IMR-90 (cell line): ENCODE measurements around the gene SLC9A9. TPM values are rescaled to one million over a fixed set of nuclear protein-coding genes. Genes with fewer than 3 reads are reported as not detected.

ENCODE experiments used
- ATAC-seq: fragments of 200-7000 bp; cut with Tn5 transposase; 2 replicates; pipeline ENCODE4 v1.9.1; 2020; ENCODE audit warnings: low read depth, mild to moderate bottlenecking, moderate library complexity
- BruUV-seq: library from RNA; stranded (reverse); fragments of 400-500 nt; replicated peaks from 2 replicates; lab custom pipeline; 2021; lab: Mats Ljungman, UMichigan
- CTCF ChIA-PET: fragments of 300-600 bp; formaldehyde crosslinking; extraction: SDS; loops from one replicate; lab custom pipeline; 2021; ENCODE audit warnings: antibody characterized with exemption; lab: Yijun Ruan, JAX
- POLR2A ChIA-PET: fragments of 300-600 bp; sonication (Branson Sonifier 250); formaldehyde crosslinking; loops from one replicate; lab custom pipeline; 2022; ENCODE audit warnings: antibody characterized with exemption; ENCODE audit not compliant: unreplicated experiment; lab: Charles Lee
- DNase-seq: peaks from one replicate; pipeline ENCODE4 v3.0.0; 2013
- H2AFZ ChIP-seq: replicated peaks from 2 replicates; pipeline ENCODE3; 2013; ENCODE audit warnings: low read length, mild to moderate bottlenecking; ENCODE audit not compliant: poor library complexity
- H2AK5ac ChIP-seq: 2 replicates; pipeline ENCODE4 v1.6.1; 2013; ENCODE audit warnings: low read depth, low read length, inconsistent platforms
- H2AK9ac ChIP-seq: replicated peaks from 2 replicates; pipeline ENCODE3; 2013; ENCODE audit warnings: mild to moderate bottlenecking, low read depth, low read length, moderate library complexity; ENCODE audit not compliant: poor library complexity
- H2BK120ac ChIP-seq: 2 replicates; pipeline ENCODE4 v1.6.1; 2013; ENCODE audit warnings: low read depth, low read length, inconsistent platforms
- H2BK15ac ChIP-seq: 3 replicates; pipeline ENCODE4 v1.6.1; 2013; ENCODE audit warnings: low read depth, low read length, inconsistent platforms
- H2BK20ac ChIP-seq: 2 replicates; pipeline ENCODE4 v1.6.1; 2013; ENCODE audit warnings: low read depth, mild to moderate bottlenecking, inconsistent platforms, low read length, moderate library complexity
- H2BK5ac ChIP-seq: 2 replicates; pipeline ENCODE4 v1.6.1; 2013; ENCODE audit warnings: mild to moderate bottlenecking, low read depth, low read length, inconsistent platforms; ENCODE audit not compliant: poor library complexity, severe bottlenecking
- H3K14ac ChIP-seq: replicated peaks from 2 replicates; pipeline ENCODE4 v1.6.1; 2013; ENCODE audit warnings: low read depth, low read length, inconsistent platforms
- H3K18ac ChIP-seq: 2 replicates; pipeline ENCODE4 v1.6.1; 2013; ENCODE audit warnings: low read depth, low read length, control low read depth
- H3K23ac ChIP-seq: 2 replicates; pipeline ENCODE4 v1.6.1; 2013; ENCODE audit warnings: low read depth, low read length, inconsistent platforms
- H3K27ac ChIP-seq: 2 replicates; pipeline ENCODE4 v1.5.1; 2013; ENCODE audit warnings: mild to moderate bottlenecking, control low read depth, low read length; ENCODE audit not compliant: insufficient read depth
- H3K27me3 ChIP-seq: 2 replicates; pipeline ENCODE4 v1.6.1; 2013; ENCODE audit warnings: low read length; ENCODE audit not compliant: control insufficient read depth, insufficient read depth
- H3K36me3 ChIP-seq: 2 replicates; pipeline ENCODE4 v1.6.1; 2013; ENCODE audit warnings: low read length, mixed read lengths; ENCODE audit not compliant: control insufficient read depth, insufficient read depth
- H3K4ac ChIP-seq: 2 replicates; pipeline ENCODE4 v1.6.1; 2013; ENCODE audit warnings: low read depth, low read length, inconsistent platforms
- H3K4me1 ChIP-seq: 2 replicates; pipeline ENCODE4 v1.6.1; 2013; ENCODE audit warnings: low read length, mixed read lengths; ENCODE audit not compliant: control insufficient read depth, insufficient read depth
- H3K4me2 ChIP-seq: 2 replicates; pipeline ENCODE4 v1.6.1; 2013; ENCODE audit warnings: low read depth, mild to moderate bottlenecking, control low read depth, low read length, moderate library complexity
- H3K4me3 ChIP-seq: 2 replicates; pipeline ENCODE4 v1.5.1; 2013; ENCODE audit warnings: low read depth, mild to moderate bottlenecking, control low read depth, low read length, moderate library complexity; ENCODE audit not compliant: insufficient read depth
- H3K56ac ChIP-seq: 2 replicates; pipeline ENCODE4 v1.6.1; 2013; ENCODE audit warnings: low read length, inconsistent platforms; ENCODE audit not compliant: insufficient read depth; ENCODE audit errors: extremely low read depth
- H3K79me1 ChIP-seq, 2 experiments: 2 replicates each; pipeline ENCODE4 v1.6.1; 2013; ENCODE audit warnings: low read length in 2 of 2, inconsistent platforms in 1 of 2, low read depth in 1 of 2
- H3K9ac ChIP-seq: 2 replicates; pipeline ENCODE4 v1.6.1; 2013; ENCODE audit warnings: low read depth, low read length, control low read depth
- H3K9me1 ChIP-seq: 2 replicates; pipeline ENCODE4 v1.6.1; 2013; ENCODE audit warnings: low read length, inconsistent platforms; ENCODE audit not compliant: insufficient read depth
- H3K9me3 ChIP-seq: 2 replicates; pipeline ENCODE4 v1.6.1; 2013; ENCODE audit warnings: low read length; ENCODE audit not compliant: control insufficient read depth, insufficient read depth
- H4K20me1 ChIP-seq: 2 replicates; pipeline ENCODE4 v1.6.1; 2013; ENCODE audit warnings: low read length, inconsistent platforms; ENCODE audit not compliant: insufficient read depth
- H4K5ac ChIP-seq: 2 replicates; pipeline ENCODE4 v1.6.1; 2013; ENCODE audit warnings: mild to moderate bottlenecking, low read depth, low read length, control low read depth
- H4K8ac ChIP-seq, 2 experiments: 2 replicates each; pipeline ENCODE4 v1.6.1; 2013; ENCODE audit warnings: low read depth in 2 of 2, low read length in 2 of 2, control low read depth in 1 of 2, inconsistent platforms in 1 of 2
- H4K91ac ChIP-seq: 2 replicates; pipeline ENCODE4 v1.6.1; 2013; ENCODE audit warnings: low read depth, low read length, inconsistent platforms; ENCODE audit not compliant: insufficient read depth
- BHLHE40 ChIP-seq: fragments of 150-350 bp; IDR thresholded peaks from 2 replicates; pipeline ENCODE4 v1.6.1; 2016; ENCODE audit warnings: mild to moderate bottlenecking, low read depth, low read length
- CEBPB ChIP-seq: IDR thresholded peaks from 2 replicates; pipeline ENCODE4 v1.6.1; 2012; ENCODE audit warnings: low read depth, low read length, improper control_type of control experiment
- CTCF ChIP-seq: conservative IDR thresholded peaks from 2 replicates; pipeline ENCODE4 v1.5.1; 2012; ENCODE audit warnings: mild to moderate bottlenecking, low read depth, low read length, improper control_type of control experiment
- FOS ChIP-seq: fragments of 150-350 bp; IDR thresholded peaks from 2 replicates; pipeline ENCODE4 v1.6.1; 2016; ENCODE audit warnings: low read depth, low read length
- MAFK ChIP-seq: IDR thresholded peaks from 2 replicates; pipeline ENCODE4 v1.6.1; 2012; ENCODE audit warnings: low read depth, low read length, improper control_type of control experiment
- MAZ ChIP-seq: IDR thresholded peaks from 2 replicates; pipeline ENCODE4 v1.6.1; 2012; ENCODE audit warnings: low read depth, mild to moderate bottlenecking, low read length, improper control_type of control experiment, moderate library complexity, borderline replicate concordance
- MXI1 ChIP-seq: IDR thresholded peaks from 2 replicates; pipeline ENCODE4 v1.6.1; 2012; ENCODE audit warnings: low read depth, mild to moderate bottlenecking, low read length, moderate library complexity, borderline replicate concordance
- NFE2L2 ChIP-seq: fragments of 150-350 bp; IDR thresholded peaks from 2 replicates; pipeline ENCODE4 v1.6.1; 2016; ENCODE audit warnings: low read depth, mild to moderate bottlenecking, low read length
- RAD21 ChIP-seq: IDR thresholded peaks from 2 replicates; pipeline ENCODE4 v1.6.1; 2012; ENCODE audit warnings: low read length, improper control_type of control experiment
- RFX5 ChIP-seq: IDR thresholded peaks from 2 replicates; pipeline ENCODE4 v1.8.0; 2012; ENCODE audit warnings: low read depth, mild to moderate bottlenecking, low read length, moderate library complexity
- SMC3 ChIP-seq: fragments of 150-350 bp; IDR thresholded peaks from 2 replicates; pipeline ENCODE4 v1.6.1; 2016; ENCODE audit warnings: low read depth, mild to moderate bottlenecking, antibody characterized with exemption, low read length, moderate library complexity
- USF2 ChIP-seq: fragments of 150-350 bp; IDR thresholded peaks from 2 replicates; pipeline ENCODE4 v1.6.1; 2017; ENCODE audit warnings: mild to moderate bottlenecking, antibody characterized with exemption, low read length, low read depth
- WGBS, 2 experiments: methylation state at CpG; one replicate each; pipeline versions ENCODE4 v1.1.5 to v1.1.7; 2013; ENCODE audit warnings: missing lambda C conversion rate in 2 of 2; ENCODE audit not compliant: insufficient read length in 1 of 2; ENCODE audit errors: extremely low coverage in 2 of 2; 5-methylcytosine and 5-hydroxymethylcytosine counted together
- dilution Hi-C: fragments of 300-500 bp; cut with HindIII; formaldehyde crosslinking; loops from one replicate; pipeline ENCODE4 v1.14.3; 2018; ENCODE audit warnings: low sequenced_read_pairs; ENCODE audit not compliant: unreplicated experiment
- in situ Hi-C: fragments of 300-500 bp; cut with MboI; formaldehyde crosslinking; loops from 3 replicates; pipeline ENCODE4 v1.14.3; 2019; ENCODE audit warnings: low sequenced_read_pairs, inconsistent platforms, mixed read lengths
- intact Hi-C: fragments of 100-400 bp; cut with micrococcal nuclease; formaldehyde crosslinking; loops from 2 replicates; pipeline ENCODE4 v1.10.0; 2022
- polyA plus RNA-seq, 3 experiments: library from polyadenylated mRNA; depleted of rRNA; stranded (reverse); fragments of >200 nt; gene quantifications; 2 replicates each; pipeline ENCODE4 v1.2.3, GENCODE V29; 2012; ENCODE audit warnings: low replicate concordance in 1 of 3
- total RNA-seq: library from RNA; depleted of rRNA; stranded (reverse); fragments of >200 nt; gene quantifications from 2 replicates; pipeline ENCODE4 v1.2.3, GENCODE V29; 2012
- TF ChIP-seq, protein P1 (sequence below): fragments of 150-350 bp; IDR thresholded peaks from 2 replicates; pipeline ENCODE4 v1.6.1; 2016; ENCODE audit warnings: low read depth, mild to moderate bottlenecking, low read length, moderate library complexity, borderline replicate concordance

SLC9A9 gene
- total and polyA plus RNA-seq, 2 of the 4 experiments (the other 2 are of a cell fraction): 1.4 to 2.3 TPM

DNA sequence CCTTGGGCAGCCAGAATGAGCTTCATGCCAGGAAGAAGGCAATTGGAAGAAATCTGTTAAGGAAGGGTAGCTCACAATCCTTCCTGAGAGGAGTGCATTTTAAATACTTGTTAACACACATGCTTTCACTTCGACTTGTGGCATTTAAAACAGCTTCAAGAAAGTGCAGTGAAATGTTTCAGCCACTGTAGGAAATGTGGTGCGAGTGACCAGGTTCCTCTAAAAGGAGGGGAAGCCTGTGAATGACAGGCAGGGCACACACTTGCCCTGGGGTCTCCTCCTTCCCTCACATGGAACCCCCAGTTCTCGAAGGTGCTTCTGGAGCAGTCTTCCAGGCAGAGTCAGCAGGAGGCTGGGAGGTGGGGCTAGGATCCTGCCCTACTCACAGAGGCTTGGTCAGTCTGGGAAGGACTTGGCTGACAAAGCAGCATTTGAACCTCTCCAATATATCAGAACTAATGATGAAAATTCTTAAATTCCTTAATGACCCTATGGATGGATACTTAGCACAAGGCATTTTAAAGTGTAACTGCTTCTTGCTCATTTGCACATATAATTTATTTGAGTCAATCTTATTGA is 370.1 kb downstream of the SLC9A9 start:
- CTCF ChIA-PET: interaction anchor here (0.7 kb wide), 1 partner anchor 10 kb away, joined by 3 read pairs; no protein-coding TSS in a partner anchor
- no peak for ATAC-seq
- intact Hi-C loops: no loop called here

More for the DNA sequence above, 370.1 kb downstream of the SLC9A9 start:
- in situ Hi-C loops: no loop called here
- no peaks in the 10 kb centered on the region for H3K79me1 ChIP-seq
- no peak overlapping the region for H4K8ac ChIP-seq
- no peak overlapping the region for H2BK120ac ChIP-seq
- H3K18ac ChIP-seq: no peak overlapping the region
- H3K4ac ChIP-seq: no peak overlapping the region
- H2AK5ac ChIP-seq: no peak overlapping the region
- no peaks in the 10 kb centered on the region for H3K36me3 ChIP-seq
- H3K9me3 ChIP-seq: no peaks in the 10 kb centered on the region
- H3K9me1 ChIP-seq: 0 out of 2 replicates have a peak, but pooled peaks cover 3% of the 10 kb centered on the region
- no peak overlapping the region for H3K14ac ChIP-seq
- BruUV-seq: no TSS peak
- DNase-seq: no peak
- no CpG with 5 or more reads among the region's 3 CpGs for WGBS, 2 experiments
- no peaks in the 10 kb centered on the region for H4K20me1 ChIP-seq
- no peak for TF ChIP-seq MAZ
- TF ChIP-seq RAD21: no peak
- TF ChIP-seq MXI1: no peak
- TF ChIP-seq CEBPB: no peak
- TF ChIP-seq CTCF: no peak
- no peak for TF ChIP-seq MAFK
- no peak for TF ChIP-seq RFX5
- TF ChIP-seq, protein P1, sequence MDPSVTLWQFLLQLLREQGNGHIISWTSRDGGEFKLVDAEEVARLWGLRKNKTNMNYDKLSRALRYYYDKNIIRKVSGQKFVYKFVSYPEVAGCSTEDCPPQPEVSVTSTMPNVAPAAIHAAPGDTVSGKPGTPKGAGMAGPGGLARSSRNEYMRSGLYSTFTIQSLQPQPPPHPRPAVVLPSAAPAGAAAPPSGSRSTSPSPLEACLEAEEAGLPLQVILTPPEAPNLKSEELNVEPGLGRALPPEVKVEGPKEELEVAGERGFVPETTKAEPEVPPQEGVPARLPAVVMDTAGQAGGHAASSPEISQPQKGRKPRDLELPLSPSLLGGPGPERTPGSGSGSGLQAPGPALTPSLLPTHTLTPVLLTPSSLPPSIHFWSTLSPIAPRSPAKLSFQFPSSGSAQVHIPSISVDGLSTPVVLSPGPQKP: no peak
- TF ChIP-seq BHLHE40: no peak
- TF ChIP-seq NFE2L2: no peak
- no peak for TF ChIP-seq SMC3
- TF ChIP-seq FOS: no peak
- TF ChIP-seq USF2: no peak
- H3K4me1 ChIP-seq: 0 out of 2 replicates have a peak, but pooled peaks cover 2% of the 10 kb centered on the region
- H2AFZ ChIP-seq: no peak overlapping the region
- no peak overlapping the region for H4K91ac ChIP-seq
- POLR2A ChIA-PET: no interaction called here
- H3K4me2 ChIP-seq: no peak overlapping the region
- no peak overlapping the region for H4K5ac ChIP-seq
- H3K27me3 ChIP-seq: no peaks in the 10 kb centered on the region
- no peak overlapping the region for H2BK5ac ChIP-seq
- H3K56ac ChIP-seq: no peak overlapping the region
- dilution Hi-C loops: no loop called here
- H3K23ac ChIP-seq: no peak overlapping the region
- H3K4me3 ChIP-seq: no peak overlapping the region
- H2BK15ac ChIP-seq: no peak overlapping the region
- H3K27ac ChIP-seq: no peak overlapping the region
- no peak overlapping the region for H2BK20ac ChIP-seq
- H2AK9ac ChIP-seq: no peak overlapping the region
- H3K9ac ChIP-seq: no peak overlapping the region
